OCI-LY1 (cell line): Measurements from ENCODE around the gene DTNB.

Source experiments
- H2AFZ ChIP-seq: fragments of 200-600 bp; sonication (generic), shearing (Covaris generic); 2 replicates; pipeline ENCODE4 v1.6.0; 2014; ENCODE audit warnings: antibody characterized with exemption, mild to moderate bottlenecking, low read length
- H3F3A ChIP-seq: fragments of 200-600 bp; sonication (generic), shearing (Covaris generic); 2 replicates; pipeline ENCODE4 v1.6.0; 2014; ENCODE audit warnings: mild to moderate bottlenecking, antibody characterized with exemption, low read length, moderate library complexity; ENCODE audit not compliant: insufficient read depth
- H3K27ac ChIP-seq: fragments of 200-600 bp; sonication (generic); 2 replicates; pipeline ENCODE4 v1.5.1; 2014; ENCODE audit warnings: low read length, mixed run types, mild to moderate bottlenecking, low read depth; ENCODE audit not compliant: poor library complexity, severe bottlenecking
- H3K27me3 ChIP-seq: fragments of 200-600 bp; sonication (generic); 2 replicates; pipeline ENCODE4 v1.6.0; 2014; ENCODE audit warnings: antibody characterized with exemption, mild to moderate bottlenecking, low read length, moderate library complexity; ENCODE audit not compliant: insufficient read depth
- H3K36me3 ChIP-seq: fragments of 200-600 bp; sonication (generic); 2 replicates; pipeline ENCODE4 v1.6.1; 2014; ENCODE audit warnings: mild to moderate bottlenecking, antibody characterized with exemption, low read length, moderate library complexity, mixed read lengths; ENCODE audit not compliant: insufficient read depth
- H3K4me1 ChIP-seq: fragments of 200-600 bp; sonication (generic); 2 replicates; pipeline ENCODE4 v1.5.1; 2014; ENCODE audit warnings: mild to moderate bottlenecking, low read length, moderate library complexity; ENCODE audit not compliant: insufficient read depth, severe bottlenecking
- H3K4me2 ChIP-seq: fragments of 200-600 bp; sonication (generic), shearing (Covaris generic); 2 replicates; pipeline ENCODE4 v1.6.1; 2014; ENCODE audit warnings: low read length
- H3K4me3 ChIP-seq: fragments of 200-600 bp; sonication (generic); 2 replicates; pipeline ENCODE4 v1.5.1; 2014; ENCODE audit warnings: low read length, low read depth, mild to moderate bottlenecking, mixed read lengths; ENCODE audit not compliant: poor library complexity, severe bottlenecking
- H3K79me2 ChIP-seq: fragments of 200-600 bp; shearing (Covaris generic); 2 replicates; pipeline ENCODE4 v1.6.1; 2016; ENCODE audit warnings: mixed run types, low read length, mixed read lengths; ENCODE audit not compliant: insufficient read depth
- H3K9ac ChIP-seq: fragments of 200-600 bp; sonication (generic), shearing (Covaris generic); 2 replicates; pipeline ENCODE4 v1.6.1; 2014; ENCODE audit warnings: mild to moderate bottlenecking, low read length, mixed read lengths
- H3K9me2 ChIP-seq: fragments of 200-600 bp; sonication (generic), shearing (Covaris generic); 2 replicates; pipeline ENCODE4 v1.6.1; 2014; ENCODE audit warnings: low read depth, mild to moderate bottlenecking, low read length, mixed read lengths
- H3K9me3 ChIP-seq: fragments of 200-600 bp; shearing (Covaris generic); 2 replicates; pipeline ENCODE4 v1.6.1; 2014; ENCODE audit warnings: low read length, mixed read lengths
- H4K20me1 ChIP-seq: fragments of 200-600 bp; sonication (generic), shearing (Covaris generic); 2 replicates; pipeline ENCODE4 v1.6.0; 2016; ENCODE audit warnings: mild to moderate bottlenecking, low read length; ENCODE audit not compliant: insufficient read depth
- CTCF ChIP-seq: fragments of 200-600 bp; sonication (generic), shearing (Covaris generic); IDR thresholded peaks from 2 replicates; pipeline ENCODE4 v1.5.1; 2017; ENCODE audit warnings: mild to moderate bottlenecking, antibody characterized with exemption, low read length, moderate library complexity, mixed read lengths
- EZH2 ChIP-seq: fragments of 200-600 bp; sonication (generic), shearing (Covaris generic); IDR thresholded peaks from 2 replicates; pipeline ENCODE4 v1.8.0; 2017; ENCODE audit warnings: borderline replicate concordance, mixed run types, mild to moderate bottlenecking, antibody characterized with exemption, low read length, moderate library complexity, mixed read lengths

DTNB gene

GRCh38 chr2:25356088-25356487 lies 317.3 kb downstream of the DTNB start:
- no peaks in the 10 kb centered on the region for H3K36me3 ChIP-seq
- H3K9me2 ChIP-seq: no peaks in the 10 kb centered on the region
- no peak overlapping the region for H3K4me2 ChIP-seq
- H3K9ac ChIP-seq: no peak overlapping the region
- TF ChIP-seq CTCF (no peak), EZH2 (no peak)
- peaks cover 3% of the 10 kb centered on the region; the same call in 1 of the 2 replicates for H3K27me3 ChIP-seq
- no peak overlapping the region for H3K27ac ChIP-seq
- no peaks in the 10 kb centered on the region for H4K20me1 ChIP-seq
- H2AFZ ChIP-seq: no peak overlapping the region
- H3F3A ChIP-seq: no peaks in the 10 kb centered on the region
- H3K79me2 ChIP-seq: no peaks in the 10 kb centered on the region
- no peaks in the 10 kb centered on the region for H3K4me1 ChIP-seq
- no peaks in the 10 kb centered on the region for H3K9me3 ChIP-seq
- no peak overlapping the region for H3K4me3 ChIP-seq

GRCh38 chr2:25355270-25355669 lies 318.1 kb downstream of the DTNB start:
- Histone ChIP-seq H3K4me2 (no peak overlapping the region), H4K20me1 (no peaks in the 10 kb centered on the region), H3F3A (no peaks in the 10 kb centered on the region), H3K4me1 (no peaks in the 10 kb centered on the region), H3K4me3 (no peak overlapping the region), H3K9ac (no peak overlapping the region), H3K36me3 (no peaks in the 10 kb centered on the region), H3K27me3 (peaks cover 3% of the 10 kb centered on the region; the same call in 1 of the 2 replicates), H3K79me2 (no peaks in the 10 kb centered on the region), H3K27ac (no peak overlapping the region), H3K9me2 (no peaks in the 10 kb centered on the region), H3K9me3 (no peaks in the 10 kb centered on the region), H2AFZ (no peak overlapping the region)
- TF ChIP-seq CTCF (no peak), EZH2 (no peak)

GRCh38 chr2:25354116-25354515 lies 319.3 kb downstream of the DTNB start:
- Histone ChIP-seq H3K79me2 (no peaks in the 10 kb centered on the region), H2AFZ (no peak overlapping the region), H3K4me3 (no peak overlapping the region), H3K9me2 (no peaks in the 10 kb centered on the region), H3K9me3 (no peaks in the 10 kb centered on the region), H3K4me2 (no peak overlapping the region), H3K4me1 (no peaks in the 10 kb centered on the region), H3K36me3 (no peaks in the 10 kb centered on the region), H3K27me3 (no peaks in the 10 kb centered on the region; the same call in 1 of the 2 replicates), H3F3A (no peaks in the 10 kb centered on the region), H3K27ac (no peak overlapping the region), H3K9ac (no peak overlapping the region), H4K20me1 (no peaks in the 10 kb centered on the region)
- no peak for TF ChIP-seq CTCF
- no peak for TF ChIP-seq EZH2
